Tibial nerve (tissue), 4 donors: ENCODE data around the gene HNRNPUL1. TPM values are rescaled to one million over a fixed set of nuclear protein-coding genes. Genes with fewer than 3 reads are reported as not detected.
"Not testable (repeated sequence)": the region's sequence is repeated elsewhere in the genome, so short reads cannot be mapped to it uniquely, and the experiment has no call there.

Experiments used
- DNase-seq, 2 donors: peaks; one replicate each; pipeline ENCODE4 v3.0.0-alpha.2; 2019; ENCODE audit warnings: low spot score in 2 of 2
- H3K27ac ChIP-seq, 4 donors: fragments of 200-600 bp; sonication (generic) in 3 of 4; one replicate each; pipeline ENCODE4 v1.5.1; 2017 to 2019; ENCODE audit warnings: mild to moderate bottlenecking in 1 of 4
- H3K27me3 ChIP-seq, 2 donors: fragments of 200-600 bp; sonication (generic) in 1 of 2; one replicate each; pipeline versions ENCODE4 v1.5.1 to v1.6.0; 2017 to 2019
- H3K36me3 ChIP-seq, 3 donors: fragments of 200-600 bp; sonication (generic); one replicate each; pipeline ENCODE4 v1.5.1; 2018 to 2019
- H3K4me1 ChIP-seq, 4 donors: fragments of 200-600 bp; sonication (generic) in 3 of 4; one replicate each; pipeline ENCODE4 v1.5.1; 2017 to 2019
- H3K4me3 ChIP-seq, 4 donors: fragments of 200-600 bp; sonication (generic) in 3 of 4; one replicate each; pipeline ENCODE4 v1.5.1; 2017 to 2019; ENCODE audit warnings: mild to moderate bottlenecking in 1 of 4, moderate library complexity in 1 of 4
- H3K9me3 ChIP-seq, 4 donors: fragments of 200-600 bp; sonication (generic) in 3 of 4; one replicate each; pipeline ENCODE4 v1.5.1; 2017 to 2019
- EP300 ChIP-seq, 2 donors: sonication (generic); formaldehyde crosslinking; IDR thresholded peaks; one replicate each; pipeline ENCODE4 v1.6.1; 2017; ENCODE audit warnings: antibody characterized with exemption in 2 of 2, mild to moderate bottlenecking in 1 of 2
- POLR2A ChIP-seq, 2 donors: fragments of 450-650 bp; IDR thresholded peaks; one replicate each; pipeline ENCODE4 v1.6.1; 2017; ENCODE audit warnings: antibody characterized with exemption in 2 of 2, mild to moderate bottlenecking in 2 of 2, moderate library complexity in 2 of 2
- WGBS, 2 donors: methylation state at CpG; one replicate each; pipeline ENCODE4 v1.1.5; 2018; 5-methylcytosine and 5-hydroxymethylcytosine counted together
- total RNA-seq, 4 donors: library from RNA; depleted of rRNA; stranded (reverse); fragments of >200 nt; gene quantifications; one replicate each; pipeline ENCODE4 v1.1.0, GENCODE V29; 2016
- TF ChIP-seq, protein P1 (sequence below), 5 experiments: fragments of 200-600 bp in 3 of 5; fragments of 450-650 bp in 2 of 5; sonication (generic) in 3 of 5; IDR thresholded peaks; one replicate each; pipeline ENCODE4 v1.5.1; 2016 to 2019; ENCODE audit warnings: antibody characterized with exemption in 5 of 5, mild to moderate bottlenecking in 3 of 5, moderate library complexity in 2 of 5

Gene HNRNPUL1
- total RNA-seq, 4 donors from 2014 or later, result 136 to 163 (median 146) TPM

DNA sequence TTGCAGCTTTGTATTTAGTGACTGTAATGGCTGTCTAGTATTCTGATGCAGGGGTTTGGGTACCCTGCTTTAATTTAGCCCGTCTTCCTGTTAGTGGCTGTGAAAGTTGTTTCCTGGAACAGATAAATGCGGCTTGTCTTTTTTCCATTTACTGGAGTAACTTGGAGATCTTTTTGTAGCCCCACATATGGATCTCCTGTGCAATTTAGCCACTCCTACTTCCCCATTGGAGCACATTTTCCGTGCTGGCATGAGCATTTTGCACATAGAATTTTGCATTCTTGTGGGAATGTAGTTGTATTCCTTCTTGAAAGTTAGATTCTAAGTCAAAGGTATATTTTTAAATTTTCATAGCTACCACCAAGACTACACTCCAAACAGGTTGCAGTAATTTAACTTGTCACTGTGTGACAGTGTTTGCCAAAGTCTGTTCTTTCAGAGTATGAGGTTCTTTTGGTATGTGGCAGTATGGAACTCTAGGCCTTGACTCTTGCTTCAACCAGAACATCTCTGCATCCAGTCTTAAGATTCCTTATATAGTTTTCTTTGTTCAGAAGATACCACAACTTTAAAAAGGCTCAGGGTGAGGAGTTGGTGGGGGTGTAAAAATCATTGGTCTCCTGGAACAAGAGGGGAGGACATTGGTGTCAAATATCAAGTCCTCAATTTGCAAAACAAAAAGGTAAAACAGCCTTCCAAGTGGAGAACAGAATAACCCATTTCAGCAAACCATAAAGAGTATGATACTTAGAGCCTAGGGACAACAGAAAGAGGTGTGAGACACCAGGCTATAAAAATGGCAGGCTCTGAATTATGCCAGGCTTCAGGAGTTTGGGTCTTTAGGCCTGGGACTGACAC lies 24.7 kb downstream of the HNRNPUL1 start:
- H3K27me3 ChIP-seq, result no peaks in the 10 kb centered on the region
- TF ChIP-seq, protein P1, sequence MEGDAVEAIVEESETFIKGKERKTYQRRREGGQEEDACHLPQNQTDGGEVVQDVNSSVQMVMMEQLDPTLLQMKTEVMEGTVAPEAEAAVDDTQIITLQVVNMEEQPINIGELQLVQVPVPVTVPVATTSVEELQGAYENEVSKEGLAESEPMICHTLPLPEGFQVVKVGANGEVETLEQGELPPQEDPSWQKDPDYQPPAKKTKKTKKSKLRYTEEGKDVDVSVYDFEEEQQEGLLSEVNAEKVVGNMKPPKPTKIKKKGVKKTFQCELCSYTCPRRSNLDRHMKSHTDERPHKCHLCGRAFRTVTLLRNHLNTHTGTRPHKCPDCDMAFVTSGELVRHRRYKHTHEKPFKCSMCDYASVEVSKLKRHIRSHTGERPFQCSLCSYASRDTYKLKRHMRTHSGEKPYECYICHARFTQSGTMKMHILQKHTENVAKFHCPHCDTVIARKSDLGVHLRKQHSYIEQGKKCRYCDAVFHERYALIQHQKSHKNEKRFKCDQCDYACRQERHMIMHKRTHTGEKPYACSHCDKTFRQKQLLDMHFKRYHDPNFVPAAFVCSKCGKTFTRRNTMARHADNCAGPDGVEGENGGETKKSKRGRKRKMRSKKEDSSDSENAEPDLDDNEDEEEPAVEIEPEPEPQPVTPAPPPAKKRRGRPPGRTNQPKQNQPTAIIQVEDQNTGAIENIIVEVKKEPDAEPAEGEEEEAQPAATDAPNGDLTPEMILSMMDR (IDR thresholded peaks at IDR 0.05), result no peak
- no peak for TF ChIP-seq EP300 (IDR thresholded peaks at IDR 0.05)
- TF ChIP-seq POLR2A (IDR thresholded peaks at IDR 0.05), result no peak
- no peak overlapping the region for H3K4me3 ChIP-seq
- H3K36me3 ChIP-seq, result peaks cover under 1 to 100% (median 47%) of the 10 kb centered on the region in 3 donors
- H3K27ac ChIP-seq, result no peak overlapping the region
- H3K9me3 ChIP-seq, result no peaks in the 10 kb centered on the region
- WGBS, 2 donors, result 84 to 88% methylated on average over 3 of the region's 3 CpGs
- DNase-seq, result no peak
- H3K4me1 ChIP-seq, result no peaks in the 10 kb centered on the region

DNA sequence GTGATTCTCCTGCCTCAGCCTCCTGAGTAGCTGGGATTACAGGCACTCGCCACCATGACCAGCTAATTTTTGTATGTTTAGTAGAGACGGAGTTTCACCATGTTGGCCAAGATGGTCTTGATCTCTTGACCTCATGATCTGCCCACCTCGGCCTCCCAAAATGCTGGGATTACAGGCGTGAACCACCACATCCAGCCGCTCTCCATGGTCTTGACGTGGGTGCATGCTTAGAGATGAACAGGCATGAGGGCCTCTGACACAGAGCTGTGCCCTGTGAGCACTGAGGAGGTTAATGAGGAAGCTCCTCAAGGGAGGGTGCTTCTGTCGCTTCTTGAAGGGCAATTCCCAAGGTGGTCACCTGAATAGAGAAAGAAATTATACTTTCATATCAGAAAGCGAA lies 25.6 kb downstream of the HNRNPUL1 start:
- H3K36me3 ChIP-seq, result peaks cover 3 to 100% (median 48%) of the 10 kb centered on the region in 3 donors
- not testable (repeated sequence) for DNase-seq

DNA sequence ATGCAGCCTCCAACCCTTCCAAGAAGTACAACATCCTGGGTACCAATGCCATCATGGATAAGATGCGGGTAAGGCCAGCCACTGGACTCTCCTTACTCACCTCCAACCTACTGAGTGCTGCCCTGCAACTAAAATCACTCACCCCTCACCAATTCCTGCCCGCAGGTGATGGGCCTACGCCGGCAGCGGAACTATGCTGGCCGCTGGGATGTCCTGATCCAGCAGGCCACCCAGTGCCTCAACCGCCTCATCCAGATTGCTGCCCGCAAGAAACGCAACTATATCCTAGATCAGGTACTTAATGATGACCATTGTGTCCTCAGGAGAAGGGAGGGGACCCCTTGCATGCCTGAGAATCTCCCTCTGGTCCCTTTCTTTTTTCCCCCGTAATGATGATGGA lies 30.2 kb downstream of the HNRNPUL1 start:
- WGBS, 2 donors, result 91 to 97% methylated on average over 10 of the region's 10 CpGs
- no peak overlapping the region for H3K27ac ChIP-seq
- TF ChIP-seq EP300 (IDR thresholded peaks at IDR 0.05), result no peak
- TF ChIP-seq POLR2A (IDR thresholded peaks at IDR 0.05), result no peak
- TF ChIP-seq, protein P1 (IDR thresholded peaks at IDR 0.05), result no peak
- peaks cover 3 to 87% (median 61%) of the 10 kb centered on the region in 3 donors for H3K36me3 ChIP-seq
- DNase-seq, result no peak
- peaks cover 4 to 39% (median 32%) of the 10 kb centered on the region in 4 donors for H3K4me1 ChIP-seq
- H3K27me3 ChIP-seq, result no peaks in the 10 kb centered on the region
- H3K4me3 ChIP-seq, result no peak overlapping the region
- no peaks in the 10 kb centered on the region for H3K9me3 ChIP-seq

More for the DNA sequence above, 25.6 kb downstream of the HNRNPUL1 start:
- not testable (repeated sequence) for H3K4me3 ChIP-seq, H3K9me3 ChIP-seq, H3K27me3 ChIP-seq, H3K27ac ChIP-seq, H3K4me1 ChIP-seq
- WGBS, 2 donors, result 90 to 95% methylated on average over 8 of the region's 8 CpGs

DNA sequence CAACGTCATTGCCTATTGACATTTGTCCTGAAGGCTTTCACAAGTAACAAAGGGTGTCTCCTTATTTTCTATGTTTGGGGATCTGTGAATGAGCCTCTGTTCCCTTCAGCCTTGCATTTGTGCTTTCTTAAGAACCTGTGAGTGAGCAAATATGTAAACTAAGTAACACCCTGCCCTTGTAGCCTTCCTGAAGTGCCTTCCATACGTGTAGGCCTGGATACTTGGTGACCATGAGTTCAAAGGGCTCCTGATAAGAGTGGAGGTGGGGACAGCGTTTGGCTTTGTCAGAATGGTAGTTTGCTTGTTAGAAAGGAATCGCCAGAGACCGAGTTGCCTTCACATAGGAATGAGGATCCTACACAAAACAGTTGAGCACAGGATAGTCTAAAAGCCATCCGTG lies 31.3 kb downstream of the HNRNPUL1 start:
- peaks cover 4 to 49% (median 41%) of the 10 kb centered on the region in 4 donors for H3K4me1 ChIP-seq
- no peaks in the 10 kb centered on the region for H3K27me3 ChIP-seq
- WGBS, 2 donors, result 60 to 67% methylated on average over 6 of the region's 6 CpGs
- H3K27ac ChIP-seq, result peak overlapping the region in 2 of 4 donors; percentile 77 to 78
- TF ChIP-seq EP300 (IDR thresholded peaks at IDR 0.05), result no peak
- TF ChIP-seq, protein P1 (IDR thresholded peaks at IDR 0.05), result no peak
- TF ChIP-seq POLR2A (IDR thresholded peaks at IDR 0.05), result no peak
- no peaks in the 10 kb centered on the region for H3K9me3 ChIP-seq
- DNase-seq, result no peak
- H3K36me3 ChIP-seq, result peaks cover 3 to 82% (median 51%) of the 10 kb centered on the region in 3 donors
- no peak overlapping the region for H3K4me3 ChIP-seq

DNA sequence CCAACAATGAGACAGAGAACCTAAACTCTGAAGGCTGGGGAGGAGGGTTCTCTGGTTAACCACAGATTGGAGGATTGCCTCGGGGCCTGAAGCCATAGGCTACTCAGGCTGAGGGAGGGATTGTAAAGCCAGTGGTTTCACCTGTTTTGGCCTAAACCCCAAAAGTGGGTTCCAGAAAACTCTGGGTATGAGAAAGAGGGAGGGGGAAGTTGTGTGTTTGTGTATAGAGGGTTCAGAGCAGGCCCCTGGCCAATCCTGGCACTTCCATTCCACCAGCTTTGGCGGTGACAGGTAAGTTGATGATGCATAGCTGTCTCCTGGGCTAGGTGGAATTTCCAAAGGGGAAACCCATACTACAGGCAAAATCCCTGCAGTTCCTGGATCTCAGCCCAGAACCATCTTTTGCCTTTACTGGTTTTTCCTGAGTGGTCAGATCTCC lies 32.3 kb downstream of the HNRNPUL1 start:
- Histone ChIP-seq H3K27ac (peak overlapping the region in 3 of 4 donors; percentile 77 to 89 (median 78)), H3K4me3 (no peak overlapping the region), H3K4me1 (peaks cover 4 to 52% (median 42%) of the 10 kb centered on the region in 4 donors), H3K27me3 (no peaks in the 10 kb centered on the region), H3K36me3 (peaks cover 3 to 82% (median 45%) of the 10 kb centered on the region in 3 donors), H3K9me3 (no peaks in the 10 kb centered on the region)
- DNase-seq, result no peak
- TF ChIP-seq, protein P1 (IDR thresholded peaks at IDR 0.05), result no peak
- TF ChIP-seq POLR2A (IDR thresholded peaks at IDR 0.05), result no peak
- TF ChIP-seq EP300 (IDR thresholded peaks at IDR 0.05), result no peak
- WGBS, 2 donors, result 94 to 96% methylated on average over 2 of the region's 2 CpGs
